GM18520 (cell line): Measurements from ENCODE around the gene SIKE1.
A peak's percentile ranks its signal among the peaks of the same experiment; 100 is the strongest.
"Not testable (repeated sequence)": the region's sequence is repeated elsewhere in the genome, so short reads cannot be mapped to it uniquely, and the experiment has no call there.

Source experiments
- ATAC-seq: cut with Tn5 transposase; IDR thresholded peaks from one replicate; pipeline ENCODE4 v1.9.1; 2021; ENCODE audit not compliant: unreplicated experiment

SIKE1 gene

DNA sequence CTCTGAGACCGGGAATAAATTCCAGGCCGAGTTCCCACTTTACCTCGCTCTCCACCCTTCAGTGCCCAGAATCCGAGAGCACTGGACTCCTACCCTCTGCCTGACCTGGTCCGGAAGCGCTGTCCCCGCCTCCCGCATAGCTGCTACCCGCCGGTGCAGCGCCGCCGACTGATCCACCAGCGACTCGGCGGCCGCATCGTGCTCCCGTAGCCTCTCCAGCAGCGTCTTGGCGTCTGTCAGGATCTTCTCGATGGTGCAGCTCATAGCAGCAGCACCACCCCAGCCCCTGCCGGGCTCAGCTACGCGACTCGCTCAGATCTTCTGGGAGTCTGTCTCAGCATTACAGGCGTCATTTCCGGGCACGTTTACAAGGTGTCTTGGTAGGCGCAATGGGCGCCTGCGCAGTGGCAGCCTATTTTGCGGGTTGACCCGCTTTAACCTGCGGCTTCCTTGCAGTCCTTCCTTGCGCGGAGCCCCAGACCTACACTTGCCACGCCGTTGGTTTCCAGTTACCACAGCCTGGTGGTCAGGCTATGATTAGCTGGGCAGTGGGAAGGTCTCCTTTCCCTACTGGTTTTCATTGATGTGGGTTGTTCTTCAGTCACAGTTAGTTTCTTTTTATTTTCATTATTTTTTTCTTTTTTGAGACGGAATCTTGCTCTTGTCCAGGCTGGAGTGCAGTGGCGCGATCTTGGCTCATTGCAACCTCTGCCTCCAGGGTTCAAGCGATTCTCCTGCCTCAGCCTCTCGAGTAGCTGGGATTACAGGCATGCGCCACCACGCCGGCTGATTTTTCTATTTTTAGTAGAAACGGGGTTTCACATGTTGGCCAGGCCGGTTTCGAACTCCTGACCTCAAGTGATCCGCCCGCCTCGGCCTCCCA lies at the start of gene SIKE1:
Gene SIKE1, minus strand, starts transcription at position 342 of the 883 bp plus-strand sequence. Its CDS starts 78 bp downstream, at position 264.
- ATAC-seq = peak; percentile 98

DNA sequence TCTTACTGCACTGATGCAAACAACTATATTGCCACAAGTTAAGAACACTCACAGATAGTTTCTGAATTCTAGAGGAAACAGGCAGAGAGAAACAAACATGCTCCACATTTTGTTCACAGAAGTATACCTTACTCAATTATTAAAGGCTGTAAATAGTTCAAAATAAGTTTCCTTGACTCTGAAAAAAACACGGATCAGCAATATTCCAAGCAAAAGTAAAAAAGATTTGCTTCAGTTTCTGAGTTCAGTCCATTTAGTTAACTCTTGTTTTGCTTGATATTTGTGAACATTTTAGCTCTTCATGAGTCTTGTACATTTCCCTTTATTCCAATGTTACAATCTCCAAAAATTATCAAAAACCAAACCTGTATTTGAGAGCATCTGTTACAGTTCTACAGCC lies 49.6 kb upstream of the SIKE1 start:
- ATAC-seq = not testable (repeated sequence)

DNA sequence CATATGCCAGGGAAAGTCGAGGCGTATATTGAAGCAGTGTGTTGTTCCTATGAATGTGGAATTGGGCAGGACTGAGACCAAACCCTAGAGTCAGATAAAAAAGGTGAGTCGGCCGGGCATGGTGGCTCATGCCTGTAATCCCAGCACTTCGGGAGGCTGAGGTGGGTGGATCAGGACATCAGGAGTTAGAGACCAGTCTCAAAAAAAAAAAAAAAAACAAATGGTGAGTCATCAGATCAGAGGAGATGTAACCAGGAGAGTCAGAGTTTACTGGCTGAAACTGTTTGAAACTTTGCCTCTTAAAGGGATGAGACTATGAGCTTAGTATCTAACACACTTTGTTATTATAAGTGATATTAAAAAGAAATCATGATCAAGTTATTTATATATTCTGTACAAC lies 47.8 kb upstream of the SIKE1 start:
- ATAC-seq = no peak

DNA sequence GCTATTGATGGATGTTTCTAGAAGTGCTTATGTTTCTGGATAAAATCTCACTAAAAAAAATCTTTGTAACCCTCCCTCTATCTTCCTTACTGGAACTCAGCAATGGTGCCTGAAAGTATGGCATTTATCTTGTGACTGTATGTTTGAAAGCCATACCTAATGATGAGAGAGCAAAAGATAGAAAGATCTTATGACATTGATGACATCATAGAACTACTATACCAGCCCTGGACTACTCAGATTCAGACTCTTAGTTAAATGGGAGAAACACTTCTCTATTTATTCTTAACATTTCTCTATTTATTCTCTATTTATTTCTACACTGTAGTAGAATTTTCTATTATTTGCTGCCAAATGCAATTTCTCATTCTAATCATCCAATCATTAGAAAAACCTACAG lies 41.5 kb upstream of the SIKE1 start:
- no peak for ATAC-seq

DNA sequence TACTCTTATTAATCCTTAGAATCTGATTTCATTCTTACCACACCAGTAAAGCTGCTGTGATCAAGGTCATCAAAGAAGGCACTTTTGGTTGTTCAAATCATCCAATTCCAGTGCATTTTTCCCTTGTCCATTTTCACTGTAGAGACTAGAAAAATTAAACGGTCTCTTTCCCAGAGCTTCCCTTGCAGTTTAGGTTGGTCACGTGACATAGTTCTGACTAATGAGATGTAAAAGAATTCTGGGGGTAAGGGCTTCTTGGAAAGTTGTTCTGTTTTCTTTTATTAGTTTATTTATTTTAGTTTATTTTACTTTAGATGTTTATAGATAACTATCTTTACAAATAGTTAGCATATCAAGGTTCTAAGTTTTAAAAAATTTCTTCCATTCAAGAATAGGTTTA lies 39.9 kb upstream of the SIKE1 start:
- no peak for ATAC-seq

DNA sequence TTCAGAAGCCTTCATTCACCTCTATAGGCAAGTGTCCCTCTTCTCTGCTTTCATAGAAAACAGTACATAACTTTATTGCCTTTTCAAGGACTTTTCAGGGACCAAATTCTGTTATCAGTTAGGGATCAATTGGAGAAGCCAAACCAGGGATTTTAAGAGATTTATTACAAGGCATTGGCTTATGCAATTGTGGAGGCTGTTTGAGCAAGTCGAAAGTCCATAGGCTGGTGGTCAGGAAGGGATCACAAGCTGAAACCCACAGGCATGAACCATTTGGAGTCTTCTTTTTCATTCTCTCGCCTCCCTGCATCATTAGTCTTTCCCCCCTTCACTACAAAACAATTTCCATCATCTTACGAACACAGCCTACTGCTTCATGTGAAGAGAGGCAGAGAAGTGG lies 39.4 kb upstream of the SIKE1 start:
- ATAC-seq = no peak

DNA sequence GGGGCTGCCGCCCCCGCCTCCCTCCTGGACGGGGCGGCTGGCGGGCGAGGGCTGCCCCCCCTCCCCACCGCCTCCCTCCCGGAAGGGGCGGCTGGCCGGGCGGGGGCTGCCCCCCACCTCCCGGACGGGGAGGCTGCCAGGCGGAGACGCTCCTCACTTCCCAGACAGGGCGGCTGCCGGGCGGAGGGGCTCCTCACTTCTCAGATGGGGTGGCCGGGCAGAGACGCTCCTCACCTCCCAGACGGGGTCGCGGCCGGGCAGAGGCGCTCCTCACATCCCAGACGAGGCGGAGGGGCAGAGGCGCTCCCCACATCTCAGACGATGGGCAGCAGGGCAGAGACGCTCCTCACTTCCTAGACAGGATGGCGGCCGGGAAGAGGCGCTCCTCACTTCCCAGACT lies 24.0 kb upstream of the SIKE1 start:
- not testable (repeated sequence) for ATAC-seq

DNA sequence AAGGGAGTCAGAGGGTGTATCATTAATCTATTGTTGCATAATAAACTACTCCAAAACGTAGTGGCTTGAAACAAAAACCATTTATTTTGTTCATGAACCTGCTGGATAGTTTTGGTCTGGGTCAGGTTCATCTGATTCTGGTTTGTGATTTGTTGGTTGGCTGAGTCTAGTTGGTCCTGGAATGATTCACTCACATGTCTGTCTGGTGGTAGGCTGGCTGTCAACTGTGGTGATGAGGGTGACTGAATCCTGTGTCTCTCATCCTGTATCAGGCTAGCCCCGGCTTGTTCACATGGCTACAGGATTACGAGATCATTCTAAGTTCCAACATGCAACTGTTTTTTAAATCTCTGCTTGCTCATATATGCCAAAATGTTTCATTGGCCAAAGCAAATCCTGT lies 22.5 kb upstream of the SIKE1 start:
- ATAC-seq = no peak

DNA sequence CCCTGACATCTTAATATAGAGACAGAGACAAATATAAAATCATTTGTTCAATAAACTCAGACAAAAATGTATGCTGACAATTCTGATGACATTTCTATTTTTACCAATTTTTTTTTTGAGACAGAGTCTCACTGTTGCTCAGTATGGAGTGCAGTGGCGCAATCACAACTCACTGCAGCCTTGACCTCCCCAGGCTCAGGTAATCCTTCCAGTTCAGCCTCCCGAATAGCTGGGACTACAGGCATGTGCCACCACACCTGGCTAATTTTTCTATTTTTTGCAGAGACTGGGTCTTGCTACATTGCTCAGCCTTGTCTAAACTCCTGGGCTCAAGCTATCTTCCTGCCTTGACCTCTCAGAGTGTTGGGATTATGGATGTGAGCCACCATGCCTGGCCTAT lies 13.6 kb upstream of the SIKE1 start:
- no peak for ATAC-seq

DNA sequence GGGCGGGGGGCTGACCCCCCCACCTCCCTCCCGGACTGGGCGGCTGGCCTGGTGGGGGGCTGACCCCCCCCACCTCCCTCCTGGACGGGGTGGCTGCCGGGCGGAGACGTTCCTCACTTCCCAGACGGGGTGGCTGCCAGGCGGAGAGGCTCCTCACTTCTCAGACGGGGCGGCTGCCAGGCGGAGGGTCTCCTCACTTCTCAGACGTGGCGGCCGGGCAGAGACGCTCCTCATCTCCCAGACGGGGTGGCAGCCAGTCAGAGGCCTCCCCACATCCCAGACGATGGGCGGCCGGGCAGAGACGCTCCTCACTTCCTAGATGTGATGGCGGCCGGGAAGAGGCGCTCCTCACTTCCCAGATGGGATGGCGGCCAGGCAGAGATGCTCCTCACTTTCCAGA lies 10.1 kb upstream of the SIKE1 start:
- ATAC-seq = not testable (repeated sequence)

DNA sequence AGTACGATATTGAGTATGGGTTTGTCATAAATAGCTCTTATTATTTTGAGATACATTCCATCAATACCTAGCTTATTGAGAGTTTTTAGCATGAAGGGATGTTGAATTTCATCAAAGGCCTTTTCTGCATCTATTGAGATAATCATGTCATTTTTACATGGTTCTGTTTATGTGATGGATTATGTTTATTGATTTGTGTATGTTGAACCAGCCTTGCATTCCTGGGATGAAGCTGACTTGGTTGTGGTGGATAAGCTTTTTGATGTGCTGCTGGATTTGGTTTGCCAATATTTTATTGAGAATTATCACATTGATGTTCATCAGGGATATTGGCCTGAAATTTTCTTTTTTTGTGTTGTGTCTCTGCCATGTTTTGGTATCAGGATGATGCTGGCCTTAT lies 6.0 kb upstream of the SIKE1 start:
- ATAC-seq = not testable (repeated sequence)

DNA sequence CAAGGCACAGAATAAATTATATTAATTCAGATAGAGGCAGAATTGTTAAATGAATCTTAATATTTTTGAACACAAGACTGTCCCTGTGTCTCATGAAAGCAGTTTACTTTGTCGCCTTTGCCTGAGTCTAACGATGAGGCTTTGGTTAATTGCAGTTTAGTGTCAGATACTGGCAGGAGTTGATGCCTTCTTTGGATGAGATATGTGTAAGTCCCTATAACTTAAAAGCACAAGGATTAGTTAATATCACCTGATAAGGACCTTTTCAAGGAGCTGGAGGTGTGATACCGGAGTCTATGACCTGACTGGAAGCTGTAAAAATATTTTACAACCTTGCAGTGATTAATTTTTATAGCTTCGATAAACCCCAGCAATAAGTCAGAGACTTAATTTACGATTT lies 2.0 kb upstream of the SIKE1 start:
- no peak for ATAC-seq

DNA sequence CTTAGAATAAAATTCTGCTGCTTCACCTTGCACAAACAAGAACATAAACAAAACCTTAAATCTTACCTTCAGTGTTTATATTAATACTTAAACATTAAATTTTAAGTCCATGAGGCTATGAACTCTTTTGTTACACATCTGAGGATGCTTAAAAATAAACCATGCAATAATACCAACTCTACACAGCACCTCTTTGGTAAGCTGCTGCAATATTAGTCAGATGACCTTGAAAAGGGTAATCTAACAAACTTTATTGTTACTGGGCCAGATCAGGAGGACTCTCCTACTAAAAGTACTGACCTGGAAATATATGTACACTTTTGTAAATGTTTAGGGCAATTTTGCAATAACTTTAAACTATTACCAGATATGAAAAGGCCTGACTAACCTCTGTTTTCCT lies 763 bp downstream of the SIKE1 start:
- no peak for ATAC-seq

DNA sequence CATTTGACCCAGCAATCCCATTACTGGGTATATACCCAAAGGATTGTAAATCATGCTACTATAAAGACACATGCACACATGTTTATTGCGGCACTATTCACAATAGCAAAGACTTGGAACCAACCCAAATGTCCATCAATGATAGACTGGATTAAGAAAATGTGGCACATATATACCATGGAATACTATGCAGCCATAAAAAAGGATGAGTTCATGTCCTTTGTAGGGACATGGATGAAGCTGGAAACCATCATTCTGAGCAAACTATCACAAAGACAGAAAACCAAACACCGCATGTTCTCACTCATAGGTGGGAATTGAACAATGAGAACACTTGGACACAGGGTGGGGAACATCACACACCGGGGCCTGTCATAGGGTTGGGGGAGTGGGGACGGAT lies 3.8 kb downstream of the SIKE1 start:
- ATAC-seq = not testable (repeated sequence)

DNA sequence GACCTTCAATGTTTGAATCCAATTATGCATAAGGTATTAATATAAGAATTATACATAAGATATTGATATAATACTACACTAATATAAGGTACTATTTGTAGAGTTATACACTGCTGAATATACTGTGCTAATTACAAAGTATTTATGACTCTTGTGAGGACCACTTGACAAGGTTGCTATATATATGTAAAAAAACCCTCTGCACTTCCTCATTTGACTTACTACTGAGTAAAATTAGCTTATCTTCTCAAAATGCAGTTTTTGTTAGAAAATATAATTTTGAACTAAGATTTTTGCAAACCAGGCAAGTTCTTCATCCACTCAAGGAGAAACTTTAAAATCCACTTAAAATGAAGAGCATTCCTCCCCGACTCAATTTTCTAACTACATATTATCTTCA lies 8.5 kb downstream of the SIKE1 start:
- ATAC-seq = no peak

DNA sequence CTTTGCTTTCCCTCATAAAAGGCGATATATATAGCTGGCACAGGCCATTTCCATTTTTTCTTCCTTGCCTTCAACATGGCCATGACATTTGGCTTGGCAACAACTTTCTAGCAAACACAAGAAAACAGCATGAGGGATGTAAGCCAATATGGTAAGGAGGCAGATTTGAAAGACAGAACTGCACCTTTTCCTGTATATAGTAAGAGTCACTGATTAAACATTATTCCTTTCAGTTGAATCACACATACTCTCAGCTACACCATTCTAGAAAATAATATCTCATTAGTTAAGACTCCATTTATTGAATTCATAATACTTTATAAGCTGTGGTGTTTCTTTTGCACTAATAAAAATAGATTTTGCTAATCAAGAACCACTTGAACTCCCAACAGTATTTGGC lies 9.5 kb downstream of the SIKE1 start:
- no peak for ATAC-seq

DNA sequence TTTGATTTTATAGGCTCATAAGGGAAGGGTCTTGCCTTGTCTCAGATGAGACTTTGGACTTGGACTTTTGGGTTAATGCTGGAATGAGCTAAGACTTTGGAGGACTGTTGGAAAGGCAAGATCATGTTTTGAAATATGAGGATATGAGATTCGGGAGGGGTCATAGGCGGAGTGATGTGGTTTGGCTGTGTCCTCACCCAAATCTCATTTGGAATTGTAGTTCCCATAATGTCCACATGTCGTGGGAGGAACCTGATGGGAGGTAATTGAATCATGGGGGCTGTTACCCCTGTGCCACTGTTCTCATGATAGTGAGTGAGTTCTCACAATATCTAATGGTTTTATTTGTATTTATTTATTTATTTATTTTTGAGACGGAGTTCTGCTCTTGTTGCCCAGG lies 15.8 kb downstream of the SIKE1 start:
- no peak for ATAC-seq

DNA sequence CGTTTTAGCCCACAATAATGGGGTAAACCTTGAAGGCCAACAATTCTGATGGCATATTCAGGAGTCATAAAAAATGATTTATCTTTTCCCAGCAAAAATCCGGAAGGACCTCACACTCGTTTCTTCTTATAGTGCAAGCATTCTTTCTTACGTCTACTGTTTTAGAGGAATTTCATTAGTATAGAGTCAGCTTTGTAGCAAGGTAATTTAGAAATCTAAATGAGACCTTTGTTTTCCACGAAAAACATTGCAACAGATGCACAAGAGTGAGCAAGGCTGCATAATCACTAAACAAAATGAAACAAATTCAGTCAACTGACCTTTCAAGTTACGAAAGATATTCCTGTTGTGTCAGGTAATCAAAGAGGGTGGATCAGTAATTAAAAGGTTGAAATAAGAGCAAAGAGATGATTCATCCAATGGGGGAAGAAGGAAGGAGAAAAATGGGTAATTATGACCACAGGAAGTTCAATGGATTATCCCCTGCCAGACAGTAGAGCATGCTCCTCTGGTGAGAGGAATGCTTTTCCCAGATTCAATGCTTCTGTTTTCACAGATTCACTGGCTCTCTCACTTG lies 22.1 kb downstream of the SIKE1 start:
- ATAC-seq = no peak

DNA sequence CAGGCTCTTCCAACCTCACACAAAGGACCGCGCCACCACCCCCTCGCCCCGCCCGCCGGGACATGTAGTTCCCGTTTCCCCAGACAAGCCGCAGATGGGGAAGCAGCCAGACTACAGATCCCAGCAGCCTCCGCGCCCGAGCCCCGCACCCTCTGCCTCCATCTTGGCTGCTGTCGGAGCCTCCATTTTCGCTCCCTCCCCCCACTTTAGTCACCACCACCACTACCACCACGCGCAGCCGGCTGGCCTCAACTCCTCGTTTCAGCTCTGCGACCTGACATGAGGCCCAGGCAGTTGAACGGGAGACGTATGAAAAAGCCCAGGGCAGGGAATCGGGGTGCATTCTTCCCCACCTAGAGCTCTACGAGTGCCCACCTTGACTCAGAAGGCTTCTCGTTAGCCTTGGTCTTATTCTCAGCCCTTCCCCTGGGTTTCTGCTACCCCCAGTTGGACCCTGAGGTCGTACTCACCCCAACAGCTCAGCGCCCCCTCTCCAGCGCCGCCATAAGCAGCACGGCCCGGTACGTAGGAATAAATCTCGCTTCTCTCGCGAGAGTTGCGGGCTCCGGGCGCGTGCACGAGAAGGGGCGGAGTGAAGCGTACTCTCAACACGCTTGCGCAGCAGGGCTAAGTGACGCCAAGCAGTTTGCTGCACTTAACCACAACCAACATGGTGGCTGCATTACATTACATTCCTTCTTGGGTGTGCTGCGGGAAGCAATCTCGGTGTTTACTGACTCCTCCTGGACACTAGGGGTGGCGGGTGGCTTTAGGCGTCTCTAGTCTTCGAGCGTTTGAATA lies 22.8 kb downstream of the SIKE1 start, which contains the start of gene CSDE1:
Gene CSDE1, minus strand, starts transcription at position 530 of the 801 bp plus-strand sequence. CDS start 18,094 bp downstream, outside the sequence.
- peak; percentile 65 for ATAC-seq

DNA sequence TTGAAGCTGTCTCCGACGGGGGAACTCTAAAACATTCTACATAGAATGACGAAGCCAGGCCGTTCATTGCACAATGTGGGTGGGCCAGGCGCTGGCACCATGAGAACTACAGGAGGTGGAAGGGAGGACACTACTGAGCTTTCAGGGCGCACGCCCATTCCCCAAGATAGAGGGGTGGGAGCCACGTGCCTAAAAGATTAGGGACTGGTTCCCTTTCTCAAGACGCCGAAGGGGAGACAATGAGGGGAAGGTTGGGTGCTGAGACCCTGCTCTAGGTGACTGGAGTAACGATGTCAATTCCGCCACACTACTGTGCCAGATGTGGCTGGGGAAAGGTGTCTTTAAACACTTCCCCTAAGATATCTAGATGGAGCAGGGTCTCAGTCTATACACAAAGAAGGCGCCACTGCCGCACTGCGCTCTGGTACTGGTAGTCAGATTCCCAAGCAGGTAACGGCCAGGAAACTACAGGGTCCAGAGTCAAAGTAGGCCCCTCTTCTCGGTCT lies 23.5 kb downstream of the SIKE1 start:
- no peak for ATAC-seq
